Right lung (tissue), 5 donors: ENCODE data around the gene F8. TPM values are rescaled to one million over a fixed set of nuclear protein-coding genes. Genes with fewer than 3 reads are reported as not detected.
"Not testable (repeated sequence)": the region's sequence is repeated elsewhere in the genome, so short reads cannot be mapped to it uniquely, and the experiment has no call there.

Experiments
- DNase-seq, 2 donors: peaks; one replicate each; pipeline ENCODE4 v3.0.0-alpha.2; 2013
- polyA plus RNA-seq, 5 donors: library from polyadenylated mRNA; unstranded; fragments of 120-200 nt; gene quantifications; one replicate each; pipeline versions ENCODE4 v1.2.1 to v1.2.3, GENCODE V29; 2013; ENCODE audit warnings: inconsistent platforms in 1 of 5, low replicate concordance in 1 of 5; ENCODE audit not compliant: insufficient read length in 5 of 5, insufficient read depth in 1 of 5

Gene F8
- polyA plus RNA-seq, 5 donors = 3.7 to 5.9 (median 4.7) TPM

DNA sequence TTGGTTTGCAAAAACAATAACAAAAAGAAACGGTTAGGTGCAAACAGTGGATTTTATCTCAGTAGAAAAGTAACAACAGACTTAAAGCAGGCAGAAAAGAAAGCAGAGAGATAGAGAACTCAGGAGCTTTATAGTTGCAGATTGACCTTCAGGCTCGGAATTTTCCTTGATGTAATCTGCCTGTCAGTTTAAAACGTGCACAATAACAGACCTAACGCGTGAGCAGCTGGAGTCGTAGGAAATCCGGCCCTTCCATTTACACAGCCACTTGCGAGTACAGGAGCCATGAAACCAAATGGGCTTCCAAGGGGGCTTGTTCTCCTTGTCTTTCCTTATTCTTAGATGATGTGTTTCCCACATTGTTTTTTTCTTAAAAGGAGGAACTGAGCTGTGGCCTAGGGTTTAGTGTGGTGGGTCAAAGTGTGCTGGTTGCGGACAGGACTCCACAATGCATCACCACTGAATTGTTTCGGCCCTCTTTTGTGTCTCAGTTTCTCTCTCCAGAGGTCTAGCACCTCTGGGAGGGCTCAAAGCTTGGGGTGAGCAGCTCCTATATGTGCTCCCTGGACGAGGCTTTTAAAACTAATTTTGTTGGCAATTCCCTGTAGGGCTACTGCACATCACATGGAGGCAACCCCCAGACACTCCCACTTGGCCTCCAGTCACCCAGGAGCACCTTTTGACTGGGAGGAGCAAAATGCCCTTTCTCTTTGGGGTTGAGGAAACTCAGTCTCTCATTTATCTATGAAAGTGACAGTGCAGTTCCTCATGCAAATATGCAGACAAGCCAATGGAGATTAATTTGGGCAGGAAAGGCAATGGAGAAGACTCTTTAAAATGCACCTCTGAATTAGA lies 203.4 kb downstream of the F8 start:
- DNase-seq = no peak

GRCh38 chrX:154817048-154817618 lies 205.4 kb downstream of the F8 start:
- DNase-seq = not testable (repeated sequence)

DNA sequence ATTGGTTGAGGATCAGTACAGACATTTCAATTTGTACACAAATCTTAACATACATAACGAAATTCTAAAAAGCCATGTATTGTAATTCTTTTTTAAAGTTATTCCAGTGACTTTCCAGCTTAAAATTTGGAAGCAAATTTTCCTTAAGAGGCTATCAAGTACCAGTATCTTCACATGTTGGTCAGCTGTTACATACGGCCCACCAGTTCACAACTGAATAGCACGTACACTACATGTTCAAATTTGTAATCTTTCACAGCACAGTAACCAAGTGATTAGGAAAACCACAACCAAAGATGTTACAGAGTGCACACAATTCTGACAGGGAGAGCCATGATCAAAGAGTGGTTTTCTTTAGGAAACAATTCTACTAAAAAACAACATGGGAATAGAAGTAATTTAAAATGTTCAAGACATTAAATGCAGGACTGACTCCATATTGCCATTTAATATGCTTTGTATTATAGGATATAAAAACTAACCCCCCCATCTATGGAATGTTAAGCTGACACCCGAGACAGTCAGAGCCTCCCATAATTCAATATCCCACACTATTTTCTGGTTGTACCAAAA lies 206.1 kb downstream of the F8 start:
- not testable (repeated sequence) for DNase-seq

GRCh38 chrX:154815274-154815818 lies 207.2 kb downstream of the F8 start:
- no peak for DNase-seq

- DNase-seq = no peak
Observed at GRCh38 chrX:154813801-154814200, 208.7 kb downstream of the F8 start.

DNA sequence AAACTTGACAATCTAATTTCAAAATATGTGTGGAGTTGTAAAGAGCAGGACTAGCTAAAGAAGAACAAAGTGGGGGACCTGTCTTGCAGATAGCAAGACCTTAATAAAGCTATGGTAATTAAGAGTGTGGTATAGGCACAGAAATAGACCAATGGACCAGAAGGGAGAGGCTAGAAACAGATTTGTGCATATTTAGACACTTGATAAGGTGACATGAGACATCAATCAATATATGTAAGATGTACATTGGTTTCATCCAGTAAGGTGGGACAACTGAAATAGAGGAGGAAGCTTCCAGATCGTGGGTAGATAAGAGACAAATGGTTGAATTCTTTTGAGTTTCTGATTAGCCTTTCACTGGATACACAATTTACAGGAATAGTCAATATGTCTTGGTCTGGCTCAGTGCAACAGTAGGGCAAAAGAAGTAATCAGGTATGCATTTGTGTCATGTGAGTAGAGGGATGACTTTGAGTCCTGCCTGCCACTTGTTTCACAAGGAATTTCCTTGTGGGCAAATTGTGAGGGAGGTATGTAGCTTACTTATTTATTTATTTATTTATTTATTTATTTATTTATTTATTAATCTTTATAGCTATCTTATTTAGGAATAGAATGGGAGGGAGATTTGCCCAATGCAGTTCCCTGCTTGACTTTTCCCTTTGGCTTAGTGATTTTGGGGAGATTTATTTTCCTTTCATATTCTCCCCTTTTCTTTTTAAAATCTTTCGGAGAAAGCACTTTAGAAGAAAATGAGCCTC lies 210.0 kb downstream of the F8 start:
- DNase-seq = no peak

GRCh38 chrX:154809939-154810665 lies 212.4 kb downstream of the F8 start:
- no peak for DNase-seq

GRCh38 chrX:154806837-154807501 lies 215.6 kb downstream of the F8 start:
- DNase-seq = no peak

DNA sequence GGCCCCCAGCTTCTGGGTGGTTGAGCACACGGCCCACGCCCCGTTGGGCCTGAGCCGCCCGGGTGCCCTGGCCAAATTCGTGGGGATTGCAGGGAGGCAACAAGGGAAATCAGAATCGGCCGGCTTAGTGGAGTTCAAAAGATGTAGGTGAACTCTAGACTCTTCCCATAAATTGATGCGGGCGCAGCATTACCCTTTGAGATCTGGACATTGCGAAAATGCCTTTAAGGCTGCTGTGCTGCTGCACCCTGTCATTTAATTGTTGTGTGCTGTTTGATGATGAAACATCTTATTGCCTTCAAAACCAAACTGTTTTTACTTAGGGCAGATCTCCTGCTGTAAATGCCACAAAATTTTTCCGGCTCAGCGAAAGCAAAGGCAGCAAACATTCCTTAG lies 216.8 kb downstream of the F8 start:
- DNase-seq = no peak

GRCh38 chrX:154804957-154805695 lies 217.4 kb downstream of the F8 start, which contains the start of gene MPP1:
TSS of gene MPP1 (minus strand) at chrX:154805485. CDS start at chrX:154805373, 112 bp downstream.
- peak; percentile 68 to 71 for DNase-seq

DNA sequence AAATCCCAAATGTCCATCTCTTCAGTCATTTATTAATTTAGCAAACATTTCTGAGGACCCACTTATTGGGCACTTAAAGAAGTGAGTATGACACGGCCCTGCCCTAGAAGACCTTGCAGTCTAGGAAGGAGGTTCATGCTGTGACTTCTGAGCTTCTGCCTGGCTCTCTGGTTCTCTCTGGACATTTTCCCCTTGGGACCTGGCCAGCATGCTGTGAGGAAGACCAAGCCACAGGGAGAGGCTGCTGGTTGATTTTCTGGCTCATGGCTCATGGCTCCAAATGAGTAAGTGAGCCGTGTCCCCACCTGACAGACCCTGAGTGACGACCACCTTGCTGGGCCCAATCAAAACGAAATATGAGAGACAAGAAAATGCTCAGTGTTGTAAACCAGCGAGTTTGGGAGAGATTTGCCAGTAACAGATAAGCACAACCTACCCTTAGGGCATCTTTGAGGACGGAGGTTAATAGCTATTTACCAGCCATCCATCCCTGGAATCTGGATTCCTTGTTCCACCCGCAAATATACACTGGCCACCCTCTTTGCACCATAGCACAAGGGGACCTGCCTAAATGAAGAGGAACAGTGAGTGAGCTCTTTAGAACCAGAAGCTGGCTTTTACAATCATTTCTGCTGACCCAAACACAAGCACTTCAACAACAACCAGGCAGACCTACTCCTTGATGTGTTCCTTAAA lies 218.1 kb downstream of the F8 start:
- DNase-seq = no peak

GRCh38 chrX:154802947-154803346 lies 219.6 kb downstream of the F8 start:
- DNase-seq = no peak

- DNase-seq = no peak
Observed at GRCh38 chrX:154800478-154801210, 221.9 kb downstream of the F8 start.

- peak; percentile 32 to 34 for DNase-seq
Observed at GRCh38 chrX:154799556-154800348, 222.8 kb downstream of the F8 start.

DNA sequence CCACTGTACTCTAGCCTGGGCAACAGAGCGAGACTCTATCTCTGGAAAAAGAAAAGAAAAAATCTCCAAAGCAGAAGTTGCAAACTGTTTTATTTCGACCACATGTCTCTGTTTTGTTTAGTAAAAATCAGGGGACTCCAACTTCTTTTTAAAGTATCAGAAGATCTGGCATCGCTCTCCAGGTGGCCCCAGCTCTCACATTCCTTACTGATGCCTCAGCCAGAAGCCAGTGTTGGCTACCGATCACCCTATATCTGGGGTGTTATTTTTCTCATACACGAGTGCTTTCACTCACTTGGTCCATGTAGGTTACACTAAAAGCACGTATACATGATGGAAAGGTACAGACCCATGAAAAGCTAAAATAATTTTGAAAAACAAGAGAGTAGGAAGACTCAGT lies 225.5 kb downstream of the F8 start:
- no peak for DNase-seq

DNA sequence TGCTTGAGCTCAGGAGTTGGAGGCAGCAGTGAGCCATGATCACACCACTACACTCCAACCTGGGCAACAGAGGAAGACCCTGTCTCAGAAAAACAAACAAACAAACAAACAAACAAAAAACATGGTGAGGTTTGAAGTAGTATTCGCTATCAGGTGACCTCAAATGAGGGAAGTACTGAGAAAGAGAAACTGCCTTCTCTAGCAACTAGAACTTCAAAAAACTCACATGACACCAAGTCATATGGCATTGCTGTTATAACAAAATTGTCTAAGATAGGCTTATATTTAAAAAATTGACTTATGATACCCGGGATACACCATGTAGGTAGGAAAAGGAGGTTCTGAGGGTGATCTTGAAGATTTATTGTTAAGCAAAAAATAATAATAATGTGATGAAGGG lies 227.5 kb downstream of the F8 start:
- DNase-seq = no peak

DNA sequence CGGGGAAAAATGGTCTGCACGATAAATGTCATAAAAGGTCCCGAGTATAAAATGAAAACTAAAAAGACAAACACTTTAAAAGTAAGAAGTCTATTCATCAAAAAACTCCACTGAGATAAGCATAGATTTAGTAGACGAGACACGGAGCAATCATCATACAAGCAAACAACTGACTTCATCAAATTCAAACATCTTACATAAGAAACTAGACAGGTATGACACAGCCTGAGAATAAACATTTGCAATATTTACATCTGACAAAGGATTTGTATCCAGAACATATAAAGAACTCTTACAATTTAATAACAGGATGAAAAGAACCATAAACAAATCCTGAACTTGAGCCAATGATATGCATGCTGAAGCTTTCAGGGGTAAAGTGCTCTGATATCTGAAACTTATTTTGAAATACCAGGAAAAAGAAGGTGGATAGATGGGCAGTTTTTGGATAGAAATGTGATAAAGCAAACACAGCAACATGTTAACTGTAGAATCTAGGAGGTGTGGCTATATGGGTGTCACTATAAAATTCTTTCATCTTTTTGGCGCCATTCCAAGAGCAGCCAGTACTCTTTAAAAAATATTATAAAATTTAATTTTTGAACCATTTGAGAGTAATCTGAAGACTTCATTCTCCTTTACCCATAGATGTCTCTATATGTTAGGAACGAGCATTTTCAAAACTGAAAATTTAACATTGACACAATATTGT lies 229.3 kb downstream of the F8 start:
- no peak for DNase-seq
